NCI-H2107 (cell line): ENCODE results near the gene STRIT1.
"Not testable (repeated sequence)": the region's sequence is repeated elsewhere in the genome, so short reads cannot be mapped to it uniquely, and the experiment has no call there.

Source experiments
- DNase-seq: peaks from one replicate; lab custom pipeline; 2025; lab: John Stamatoyannopoulos, UW

Gene STRIT1

DNA sequence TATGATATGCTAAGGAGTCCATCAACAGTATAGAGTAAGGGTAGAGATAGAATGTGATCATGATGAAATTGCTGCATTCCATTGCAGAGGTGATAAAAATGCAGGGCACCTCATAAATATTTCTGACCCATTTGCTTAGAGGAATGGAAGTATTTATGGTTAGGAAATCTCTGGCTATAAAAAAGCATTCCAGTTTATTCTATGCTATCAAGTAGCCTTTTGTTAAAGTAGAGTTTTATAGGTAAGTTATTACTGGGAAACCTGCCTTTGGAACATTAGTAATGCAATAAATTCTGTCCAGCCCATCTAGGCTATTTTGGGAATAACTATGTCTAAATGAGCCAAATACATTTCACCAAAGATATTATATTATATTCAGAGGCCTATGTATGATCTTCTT, 19.8 kb upstream of the STRIT1 start:
- DNase-seq, result no peak

GRCh38 chr3:155312781-155313180, 19.3 kb upstream of the STRIT1 start:
- no peak for DNase-seq

DNA sequence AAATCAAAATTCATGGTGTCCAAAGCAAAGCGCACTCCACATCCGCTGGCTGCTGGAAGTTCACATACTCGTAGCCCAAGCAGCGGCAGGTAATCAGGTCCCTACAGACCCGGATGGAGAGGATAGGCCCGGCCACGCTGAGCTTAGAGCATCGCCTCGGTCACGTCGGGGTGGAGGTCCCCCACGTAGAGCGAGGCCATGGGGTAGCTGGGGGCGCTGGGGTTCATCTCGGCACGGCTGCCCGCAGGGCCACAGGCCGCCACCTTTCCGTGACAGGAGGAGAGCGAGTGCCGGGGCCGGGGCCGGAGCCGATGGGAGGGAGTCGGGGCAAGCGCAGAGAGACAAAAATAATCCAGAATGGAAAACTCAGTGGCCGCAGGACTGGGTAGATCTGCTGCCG, 16.1 kb upstream of the STRIT1 start:
- DNase-seq, result no peak

DNA sequence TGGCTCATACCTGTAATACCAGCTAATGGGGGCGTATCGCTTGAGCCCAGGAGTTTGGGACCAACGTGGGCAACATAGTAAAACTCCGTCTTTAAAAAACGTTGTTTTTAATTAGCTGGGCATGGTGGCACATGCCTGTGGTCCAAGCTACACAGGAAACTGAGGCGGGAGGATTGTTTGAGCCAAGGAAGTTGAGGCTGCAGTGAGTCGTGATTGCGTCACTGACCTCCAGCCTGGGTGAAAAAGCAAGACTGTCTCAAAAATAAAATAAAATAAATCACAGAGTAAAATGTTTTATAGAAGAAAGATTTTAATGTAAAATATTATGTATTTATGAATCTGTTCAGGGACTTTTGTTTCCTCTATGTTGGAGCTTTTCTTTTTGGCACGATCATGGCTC, 15.3 kb upstream of the STRIT1 start:
- no peak for DNase-seq

DNA sequence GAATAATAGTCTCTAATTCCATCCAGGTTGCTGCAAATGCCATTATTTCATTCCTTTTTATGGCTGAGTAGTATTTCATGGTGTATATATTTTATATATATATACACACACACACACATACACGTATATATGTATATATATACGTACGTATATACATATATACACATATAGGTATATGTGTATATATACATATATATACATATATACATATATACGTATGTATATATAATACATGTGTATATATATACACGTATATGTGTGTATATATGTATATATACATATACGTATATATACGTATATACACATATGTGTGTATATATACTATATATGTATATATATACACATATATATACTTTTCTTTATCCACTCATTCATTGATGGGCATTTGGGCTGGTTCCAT, 13.7 kb upstream of the STRIT1 start:
- no peak for DNase-seq

DNA sequence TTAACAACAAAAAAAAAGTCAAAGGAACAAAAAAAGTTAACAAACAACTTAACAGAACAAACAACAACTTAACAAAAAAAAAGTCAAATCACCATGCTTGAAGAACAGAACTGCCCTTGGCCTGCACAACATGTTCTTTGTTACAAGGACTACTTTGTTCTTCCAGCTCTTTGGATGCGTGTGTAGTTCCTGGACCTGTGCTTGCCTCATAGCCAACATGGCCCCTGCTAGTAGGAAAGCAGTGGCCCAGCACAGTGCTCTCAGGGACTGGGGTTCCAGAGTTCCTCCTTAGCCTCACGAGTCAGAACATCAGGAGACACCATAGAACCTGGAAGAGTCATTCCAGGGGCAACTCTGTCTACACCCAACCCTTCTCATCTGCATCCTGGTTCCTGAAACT, 10.9 kb upstream of the STRIT1 start:
- DNase-seq, result no peak

DNA sequence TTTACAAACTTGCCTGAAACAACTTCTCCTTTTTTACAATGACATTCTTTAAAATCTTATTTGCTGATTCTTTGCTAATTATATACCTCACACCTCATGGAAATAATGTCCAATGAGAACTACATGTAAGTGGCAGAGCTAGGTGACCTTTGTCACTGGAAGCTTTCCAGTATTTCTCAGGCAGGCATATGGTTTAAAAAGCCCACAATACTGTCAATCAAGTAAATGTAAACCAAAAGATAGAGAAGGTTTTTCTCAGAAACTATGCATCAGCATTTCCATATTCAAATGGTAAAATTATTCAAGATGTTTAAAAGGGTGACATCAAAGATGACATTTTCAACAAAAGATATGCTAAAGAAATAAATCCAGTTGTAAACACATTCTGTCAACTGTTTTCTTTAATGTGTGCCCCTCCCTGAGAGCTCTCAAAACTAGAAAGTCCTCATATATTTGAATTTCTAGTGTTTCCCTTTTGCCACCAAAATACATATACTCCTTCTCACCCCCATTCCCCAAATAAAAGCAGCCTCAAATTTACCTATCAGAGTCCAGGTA, 10.1 kb upstream of the STRIT1 start:
- DNase-seq, result no peak

- no peak for DNase-seq
Measured at GRCh38 chr3:155302891-155303290, 9.4 kb upstream of the STRIT1 start.

DNA sequence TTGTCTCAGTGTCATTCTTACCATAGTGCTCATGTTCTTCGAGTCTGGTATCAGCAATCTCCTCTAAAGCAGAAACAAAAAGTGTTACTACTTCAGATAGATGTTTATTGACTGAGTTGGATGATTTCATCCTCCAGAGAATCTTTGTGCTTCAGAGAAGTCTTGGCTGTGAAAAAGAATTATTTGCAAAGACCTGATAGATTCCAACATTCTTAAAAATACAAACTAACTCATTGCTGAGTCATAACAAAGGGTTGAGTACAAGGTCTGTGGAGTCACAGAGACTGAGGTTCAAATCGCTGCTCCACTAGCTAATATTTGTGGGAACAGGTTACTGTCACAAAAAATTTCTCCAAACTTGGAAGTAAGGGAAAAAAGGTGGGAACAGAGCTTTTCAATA, 9.0 kb upstream of the STRIT1 start:
- DNase-seq, result no peak

DNA sequence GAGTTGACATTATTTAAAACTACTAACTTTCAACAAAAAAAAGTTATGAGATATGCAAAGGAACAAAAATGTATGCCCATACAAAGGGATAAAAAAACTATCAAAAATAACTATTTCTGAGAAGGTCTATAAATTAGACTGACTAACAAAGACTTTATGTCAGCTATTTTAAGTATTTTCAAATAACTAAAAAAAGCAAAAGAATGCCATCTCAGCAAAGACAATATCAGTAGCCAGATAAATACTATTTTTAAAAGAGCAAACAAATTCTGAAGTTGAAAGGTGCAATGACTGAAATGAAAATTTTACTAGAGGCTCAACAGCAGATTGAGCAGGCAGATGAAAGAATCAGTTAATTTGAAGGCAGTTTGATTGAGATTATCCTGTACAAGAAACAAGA, 3.6 kb upstream of the STRIT1 start:
- DNase-seq, result no peak

- no peak for DNase-seq
Measured at GRCh38 chr3:155296413-155296812, 2.9 kb upstream of the STRIT1 start.

GRCh38 chr3:155292693-155293092, 790 bp downstream of the STRIT1 start:
- DNase-seq, result no peak

- DNase-seq, result no peak
Measured at GRCh38 chr3:155292133-155292532, 1.4 kb downstream of the STRIT1 start.

GRCh38 chr3:155286736-155287135, 6.7 kb downstream of the STRIT1 start:
- no peak for DNase-seq

- DNase-seq, result no peak
Measured at GRCh38 chr3:155285936-155286335, 7.5 kb downstream of the STRIT1 start.

- no peak for DNase-seq
Measured at GRCh38 chr3:155283092-155284056, 10.1 kb downstream of the STRIT1 start.

- no peak for DNase-seq
Measured at GRCh38 chr3:155282385-155283091, 10.9 kb downstream of the STRIT1 start.

- no peak for DNase-seq
Measured at GRCh38 chr3:155281912-155282311, 11.6 kb downstream of the STRIT1 start.

- DNase-seq, result not testable (repeated sequence)
Measured at GRCh38 chr3:155276089-155276488, 17.4 kb downstream of the STRIT1 start.

- not testable (repeated sequence) for DNase-seq
Measured at GRCh38 chr3:155275159-155275754, 18.2 kb downstream of the STRIT1 start.

DNA sequence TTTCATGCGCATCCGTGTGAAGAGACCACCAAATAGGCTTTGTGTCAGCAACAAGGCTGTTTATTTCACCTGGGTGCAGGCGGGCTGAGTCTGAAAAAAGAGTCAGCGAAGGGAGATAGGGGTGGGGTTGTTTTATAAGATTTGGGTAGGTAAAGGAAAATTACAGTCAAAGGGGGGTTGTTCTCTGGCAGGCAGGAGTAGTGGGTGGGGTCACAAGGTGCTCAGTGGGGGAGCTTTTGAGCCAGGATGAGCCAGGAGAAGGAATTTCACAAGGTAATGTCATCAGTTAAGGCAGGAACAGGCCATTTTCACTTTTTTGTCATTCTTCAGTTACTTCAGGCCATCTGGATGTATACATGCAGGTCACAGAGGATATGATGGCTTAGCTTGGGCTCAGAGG, 19.0 kb downstream of the STRIT1 start:
- DNase-seq, result not testable (repeated sequence)

DNA sequence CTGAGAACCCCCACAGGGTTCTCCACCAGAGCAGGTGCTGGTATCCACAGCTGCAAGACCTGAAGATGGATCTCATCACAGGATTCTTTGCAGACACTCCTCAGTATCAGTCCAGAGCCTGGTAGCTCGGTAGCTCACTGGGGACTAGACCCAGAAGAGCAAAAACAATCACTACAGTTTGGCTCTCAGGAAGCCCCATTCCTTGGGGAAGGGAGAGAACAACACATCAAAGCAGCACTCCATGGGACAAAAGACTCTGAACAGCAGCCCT, 22.2 kb downstream of the STRIT1 start:
- DNase-seq, result no peak
